Fibroblast of skin of left quadriceps (primary cell): ENCODE data around the gene RANGAP1.

ENCODE experiments used
- DNase-seq, 2 experiments: peaks; one replicate each; pipeline ENCODE4 v3.0.0-alpha.2; 2013; ENCODE audit warnings: low read depth in 2 of 2

The RANGAP1 gene

DNA sequence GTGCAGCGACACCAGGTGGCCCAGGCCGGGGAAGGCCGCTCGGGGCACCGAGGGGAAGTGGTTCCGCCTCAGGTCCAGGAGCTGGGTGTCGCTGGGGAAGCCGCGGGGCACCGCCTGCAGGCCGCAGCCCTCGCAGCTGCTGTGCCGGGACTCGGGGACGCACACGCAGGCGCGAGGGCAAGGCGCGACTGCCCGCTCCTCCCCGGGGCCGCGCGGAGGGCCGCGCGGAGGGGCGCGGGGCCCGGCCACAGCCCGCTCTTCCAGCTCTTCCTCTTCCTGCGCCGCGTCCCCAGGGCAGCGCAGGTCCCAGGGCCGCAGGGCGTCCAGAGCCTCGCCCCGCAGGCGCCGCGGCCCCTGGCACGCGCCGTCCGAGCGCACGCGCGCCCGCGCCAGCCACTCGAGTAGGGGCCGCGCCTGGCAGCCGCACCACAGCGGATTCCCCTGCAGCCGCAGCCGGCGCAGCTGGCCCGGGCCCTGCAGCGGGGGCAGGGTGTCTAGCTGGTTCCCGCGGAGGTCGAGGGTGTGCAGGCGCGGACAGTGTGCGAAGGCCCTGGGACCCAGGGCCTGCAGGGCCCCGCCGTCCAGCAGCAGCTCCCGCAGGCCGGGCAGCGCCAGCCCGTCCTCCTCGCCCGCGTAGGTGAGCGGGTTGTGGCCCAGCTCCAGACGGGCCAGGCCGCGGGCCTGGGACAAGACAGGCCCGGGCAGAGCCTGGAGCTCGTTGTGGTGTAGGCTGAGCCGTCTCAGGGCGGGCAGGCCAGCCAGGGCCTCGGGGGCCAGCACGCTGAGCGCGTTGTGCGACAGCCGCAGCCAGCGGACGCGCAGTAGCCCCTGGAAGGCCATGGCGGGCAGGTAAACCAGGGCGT, 48.0 kb downstream of the RANGAP1 start:
- no peak for DNase-seq

DNA sequence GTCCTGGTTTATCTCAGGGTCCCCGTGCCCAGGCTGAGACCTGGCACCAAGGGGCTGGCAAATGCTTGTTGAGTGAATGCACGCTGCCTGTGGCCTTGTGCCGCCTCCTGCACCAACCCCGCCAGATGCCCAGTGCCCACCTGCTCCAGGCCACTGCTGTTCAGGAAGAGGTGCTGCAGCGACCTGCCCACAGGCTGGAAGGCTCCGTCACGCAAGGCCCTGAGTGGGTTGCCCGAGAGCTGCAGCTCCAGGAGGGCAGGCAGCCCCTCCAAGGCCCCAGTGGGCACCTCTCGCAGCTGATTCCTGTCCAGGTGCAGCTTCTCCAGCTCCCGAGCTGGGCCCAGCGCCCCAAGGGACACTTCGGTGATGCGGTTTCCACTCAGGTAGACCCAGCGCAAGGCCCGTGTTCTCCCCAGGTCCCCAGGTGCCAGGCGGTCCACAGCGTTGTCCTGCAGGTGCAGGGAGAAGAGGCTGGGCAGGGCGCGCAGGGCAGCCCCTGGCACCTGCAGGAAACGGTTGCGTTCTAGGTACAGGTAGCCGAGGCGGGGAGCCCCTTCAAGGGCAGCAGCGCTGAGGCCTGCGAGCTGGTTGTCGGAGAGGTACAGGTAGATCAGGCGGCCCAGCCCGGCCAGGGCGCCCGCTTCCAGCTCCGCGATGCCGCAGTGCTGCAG, 48.8 kb downstream of the RANGAP1 start:
- DNase-seq: no peak

- DNase-seq: no peak
These were observed 50.9 kb downstream of the RANGAP1 start for GRCh38 chr22:41234815-41235695.

GRCh38 chr22:41231369-41231768, 54.6 kb downstream of the RANGAP1 start:
- no peak for DNase-seq

- no peak for DNase-seq
These were observed 55.6 kb downstream of the RANGAP1 start for GRCh38 chr22:41230401-41230785.

DNA sequence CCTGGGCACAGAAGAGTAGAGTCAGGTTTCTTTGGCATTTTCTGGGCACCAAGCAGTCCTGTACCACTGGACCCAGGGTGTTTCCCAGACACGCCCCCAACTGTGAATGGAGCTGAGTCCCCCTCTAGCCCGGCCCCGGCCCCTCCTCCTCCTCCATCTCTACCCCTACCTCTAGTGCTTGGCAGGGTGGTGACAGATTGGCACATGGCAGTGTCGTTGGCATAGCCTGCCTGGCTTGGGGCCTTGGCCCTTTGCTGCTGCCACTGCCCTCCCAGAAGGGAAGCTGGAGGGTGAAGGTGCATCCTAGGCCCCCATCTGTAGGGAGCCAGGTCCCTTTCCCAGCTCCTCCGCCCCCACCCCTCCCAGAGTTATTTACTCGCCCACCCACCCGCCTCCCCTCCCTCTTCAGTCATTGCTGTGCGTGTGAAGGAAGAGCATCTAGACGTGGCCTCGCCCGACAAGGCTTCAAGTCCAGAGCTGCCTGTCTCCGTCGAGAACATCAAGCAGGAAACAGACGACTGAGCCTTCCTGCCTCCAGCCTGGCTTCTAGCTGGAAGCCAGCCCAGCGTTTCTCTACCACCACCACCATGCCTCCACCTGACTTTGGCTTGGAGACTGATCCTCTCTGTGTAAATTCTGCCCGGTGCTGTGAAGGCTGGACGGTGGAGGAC, 56.1 kb downstream of the RANGAP1 start:
- no peak for DNase-seq

DNA sequence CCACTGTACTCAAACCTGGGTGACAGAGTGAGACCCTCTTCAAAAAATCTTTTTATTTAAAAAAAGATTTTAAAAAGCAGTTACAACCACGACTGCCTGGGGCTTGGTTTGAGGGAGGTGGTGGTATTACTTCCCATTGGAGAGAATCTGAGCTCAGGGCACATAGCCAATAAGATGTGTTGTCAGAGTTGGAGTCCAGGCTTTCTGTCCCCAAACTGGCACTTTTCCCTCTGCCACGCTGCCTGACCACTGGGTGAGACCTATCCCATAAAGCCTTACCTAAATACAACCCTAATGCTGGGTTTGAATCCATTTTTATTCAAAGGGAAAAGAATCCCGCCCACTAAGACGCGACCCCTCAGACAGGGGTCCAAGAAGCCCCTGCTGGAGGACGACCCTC, 56.8 kb downstream of the RANGAP1 start:
- DNase-seq: no peak

DNA sequence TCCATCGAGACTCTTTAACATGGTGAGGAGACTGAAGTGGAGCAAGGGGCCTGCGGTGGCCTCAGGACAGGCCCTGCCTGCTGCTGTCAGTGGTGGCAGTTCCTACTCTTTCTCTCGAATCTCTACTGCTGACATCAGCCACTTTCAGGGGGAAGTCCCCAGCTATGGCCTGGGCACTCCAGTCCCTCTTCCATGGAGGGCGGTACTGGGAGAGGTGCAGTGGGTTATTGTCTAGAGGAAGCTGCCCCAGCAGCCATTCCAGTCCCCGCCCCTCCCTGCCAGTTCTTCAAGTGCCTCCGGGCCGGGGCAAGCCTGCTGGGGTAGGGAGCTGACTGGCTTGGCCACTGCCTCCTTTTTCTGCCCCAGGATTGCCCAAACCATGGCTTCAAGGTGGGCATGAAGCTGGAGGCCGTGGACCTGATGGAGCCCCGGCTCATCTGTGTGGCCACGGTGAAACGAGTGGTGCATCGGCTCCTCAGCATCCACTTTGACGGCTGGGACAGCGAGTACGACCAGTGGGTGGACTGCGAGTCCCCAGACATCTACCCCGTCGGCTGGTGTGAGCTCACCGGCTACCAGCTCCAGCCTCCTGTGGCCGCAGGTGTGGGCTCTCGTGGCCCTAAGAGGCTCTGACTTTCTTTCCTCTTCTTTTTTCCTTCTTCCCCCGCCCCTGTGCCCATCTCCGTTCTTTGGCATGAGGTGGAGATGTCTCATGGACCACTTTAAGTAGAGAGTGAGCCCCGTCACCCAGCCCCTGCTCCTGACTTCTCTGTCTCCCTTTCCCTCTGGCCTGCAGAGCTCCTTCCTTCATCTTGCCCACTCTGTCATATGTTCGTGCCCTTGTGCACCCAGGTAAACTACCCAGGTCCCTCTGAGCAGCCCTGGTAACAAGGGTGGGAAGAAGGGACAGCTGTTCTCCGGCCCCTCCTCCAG, 59.0 kb downstream of the RANGAP1 start:
- no peak for DNase-seq

GRCh38 chr22:41223535-41223934, 62.5 kb downstream of the RANGAP1 start:
- DNase-seq: no peak

- no peak for DNase-seq
These were observed 63.0 kb downstream of the RANGAP1 start for GRCh38 chr22:41222846-41223507.

DNA sequence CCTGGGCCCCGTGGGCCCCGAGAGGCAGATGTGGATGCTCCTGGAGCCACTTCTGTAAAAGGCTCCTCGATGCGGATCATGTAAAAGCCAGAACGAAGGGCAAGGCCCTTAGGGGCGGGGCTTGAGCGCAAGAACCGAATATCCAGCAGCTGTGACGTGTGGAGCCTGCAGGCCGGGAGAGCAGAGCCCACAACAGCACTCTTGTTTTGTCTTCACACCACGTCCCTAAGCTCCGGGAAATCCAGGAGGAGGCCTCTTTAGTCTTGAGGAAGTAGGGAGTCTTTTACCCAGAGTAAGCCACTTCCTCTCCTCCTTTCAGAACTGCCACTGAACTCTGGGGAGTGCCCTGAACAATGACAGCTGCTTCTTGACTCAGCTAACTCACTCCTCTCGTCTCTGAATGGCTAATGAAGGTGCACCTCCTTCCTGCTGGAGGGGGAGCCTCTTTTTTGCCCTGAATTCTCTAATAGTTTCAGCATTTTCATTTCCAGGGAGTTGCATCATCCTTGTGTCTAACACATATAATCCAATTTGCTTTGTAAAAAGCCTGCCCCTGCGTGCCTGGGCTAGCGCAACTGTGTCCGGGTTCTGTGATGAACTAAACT, 68.3 kb downstream of the RANGAP1 start:
- peak; percentile 59 to 60 for DNase-seq

- DNase-seq: no peak
These were observed 69.0 kb downstream of the RANGAP1 start for GRCh38 chr22:41216984-41217383.

- DNase-seq: no peak
These were observed 70.1 kb downstream of the RANGAP1 start for GRCh38 chr22:41215926-41216325.

DNA sequence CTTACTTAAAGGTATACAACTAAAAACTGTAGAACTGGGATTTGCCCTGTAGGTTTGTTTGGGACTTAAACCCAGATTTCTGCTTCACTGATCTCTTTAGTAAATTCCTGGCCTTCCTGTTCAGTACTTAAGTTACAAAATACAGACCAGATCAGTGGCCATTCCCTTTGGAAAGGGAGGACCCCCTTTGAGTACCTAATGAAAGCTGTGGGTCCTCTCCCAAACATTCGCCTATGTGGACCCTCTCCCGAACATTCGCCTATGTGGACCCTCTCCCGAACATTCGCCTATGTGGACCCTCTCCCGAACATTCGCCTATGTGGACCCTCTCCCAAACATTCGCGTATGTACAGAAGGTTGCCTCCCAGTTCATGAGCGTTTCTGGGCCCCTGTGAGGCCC, 70.6 kb downstream of the RANGAP1 start:
- DNase-seq: no peak

DNA sequence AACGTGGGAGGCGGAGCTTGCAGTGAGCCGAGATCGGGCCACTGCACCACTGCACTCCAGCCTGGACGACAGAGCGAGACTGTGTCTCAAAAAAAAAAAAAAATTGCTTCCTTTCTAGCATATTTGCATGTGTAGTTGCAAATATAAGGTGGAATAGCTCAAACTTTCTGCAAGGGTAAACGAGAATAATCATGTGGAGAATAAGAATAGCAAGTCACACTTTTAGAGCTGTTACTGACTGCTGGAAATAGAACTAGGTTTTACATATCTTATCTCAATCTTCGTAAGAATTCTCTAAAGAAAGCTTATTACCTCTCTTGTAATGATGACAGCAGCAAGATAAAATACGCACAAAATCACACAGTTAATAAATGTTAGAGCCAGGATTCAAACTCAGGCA, 79.3 kb downstream of the RANGAP1 start:
- DNase-seq: no peak

- peak; percentile 85 to 87 for DNase-seq
These were observed 80.7 kb downstream of the RANGAP1 start, which contains the start of gene L3MBTL2 for GRCh38 chr22:41204992-41205900. L3MBTL2 (plus strand) TSS chr22:41205312; CDS start chr22:41205363, 51 bp downstream.

DNA sequence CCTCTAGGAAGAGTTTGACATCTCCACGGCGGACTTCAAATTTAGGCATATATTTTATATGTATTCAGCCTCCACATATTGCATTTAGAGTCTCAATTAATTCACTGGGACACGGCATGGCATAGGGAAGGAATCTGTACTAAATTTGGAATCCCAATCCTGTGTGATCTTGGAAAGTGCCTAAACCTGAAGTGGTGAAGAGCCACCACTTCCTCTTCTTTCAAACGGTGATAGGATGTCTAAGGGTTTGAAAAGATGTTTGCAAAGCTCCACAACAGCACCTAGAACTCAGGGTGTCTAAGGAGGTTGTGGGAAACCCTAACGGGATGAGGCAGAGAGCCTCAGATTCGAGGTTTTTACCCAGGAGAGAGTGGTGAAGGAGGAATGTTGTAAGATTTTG, 81.9 kb downstream of the RANGAP1 start:
- DNase-seq: no peak

- DNase-seq: no peak
These were observed 82.9 kb downstream of the RANGAP1 start for GRCh38 chr22:41203118-41203517.
